Stimulated activated CD4-positive, alpha-beta T cell treated with anti-CD3 and anti-CD28 coated beads, TNF-alpha, amount 100 ng/mL, for 1 hour (primary cell): ENCODE results near the gene BLZF1.
"Not testable (repeated sequence)": the region's sequence is repeated elsewhere in the genome, so short reads cannot be mapped to it uniquely, and the experiment has no call there.

ENCODE experiments used
- DNase-seq, 3 donors: peaks; one replicate each; pipeline ENCODE4 v3.0.0-alpha.2; 2020; ENCODE audit warnings: low read depth in 3 of 3, low spot score in 1 of 3

BLZF1 gene, protein sequence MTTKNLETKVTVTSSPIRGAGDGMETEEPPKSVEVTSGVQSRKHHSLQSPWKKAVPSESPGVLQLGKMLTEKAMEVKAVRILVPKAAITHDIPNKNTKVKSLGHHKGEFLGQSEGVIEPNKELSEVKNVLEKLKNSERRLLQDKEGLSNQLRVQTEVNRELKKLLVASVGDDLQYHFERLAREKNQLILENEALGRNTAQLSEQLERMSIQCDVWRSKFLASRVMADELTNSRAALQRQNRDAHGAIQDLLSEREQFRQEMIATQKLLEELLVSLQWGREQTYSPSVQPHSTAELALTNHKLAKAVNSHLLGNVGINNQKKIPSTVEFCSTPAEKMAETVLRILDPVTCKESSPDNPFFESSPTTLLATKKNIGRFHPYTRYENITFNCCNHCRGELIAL

GRCh38 chr1:169367686-169368405 is at the start of gene BLZF1, which contains the start of gene NME7:
Gene BLZF1 (plus strand): TSS chr1:169368195. CDS start chr1:169369523, 1,328 bp downstream.
Gene NME7 (minus strand): TSS chr1:169367797. CDS start chr1:169367710, 87 bp downstream.
- DNase-seq = peak; percentile 92 to 96 (median 93)

- no peak for DNase-seq
Measured at GRCh38 chr1:169318536-169319244, 49.3 kb upstream of the BLZF1 start.

DNA sequence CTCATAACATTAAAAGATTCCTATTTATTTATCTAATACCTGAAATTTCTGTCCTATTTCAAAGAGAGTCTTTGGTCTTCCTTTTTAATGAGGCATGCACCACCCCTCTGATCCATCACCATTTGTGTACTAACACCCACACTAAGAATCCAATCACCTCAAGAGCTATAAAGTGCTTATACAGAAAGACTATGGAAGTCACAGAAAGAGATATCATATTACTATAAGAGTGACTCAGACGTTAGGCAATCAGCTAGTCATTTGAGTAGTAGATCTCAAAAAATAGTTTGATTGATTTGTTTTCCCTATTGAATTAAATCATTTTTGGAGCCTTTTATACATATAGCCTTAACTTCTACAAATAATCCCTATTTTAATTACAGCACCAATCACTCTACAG is 46.5 kb upstream of the BLZF1 start:
- no peak for DNase-seq

DNA sequence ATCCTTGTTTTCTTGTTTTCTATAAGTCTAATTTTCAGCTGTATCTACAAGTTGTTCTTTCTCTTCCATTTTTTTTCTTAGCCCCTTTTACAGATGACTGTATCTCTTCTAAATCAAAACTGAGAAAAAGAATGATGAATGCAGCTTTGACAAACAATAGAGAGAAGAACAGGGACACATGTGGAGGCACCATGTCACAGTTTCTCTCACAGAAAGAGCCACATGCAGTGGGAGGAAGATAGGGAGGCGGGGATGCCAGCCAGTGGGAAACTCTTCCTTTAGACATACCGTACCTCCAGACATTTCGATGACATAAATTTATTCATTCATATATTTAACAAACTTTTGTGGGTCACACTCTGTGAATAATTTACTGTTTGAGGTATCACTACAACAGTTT is 45.9 kb upstream of the BLZF1 start:
- no peak for DNase-seq

DNA sequence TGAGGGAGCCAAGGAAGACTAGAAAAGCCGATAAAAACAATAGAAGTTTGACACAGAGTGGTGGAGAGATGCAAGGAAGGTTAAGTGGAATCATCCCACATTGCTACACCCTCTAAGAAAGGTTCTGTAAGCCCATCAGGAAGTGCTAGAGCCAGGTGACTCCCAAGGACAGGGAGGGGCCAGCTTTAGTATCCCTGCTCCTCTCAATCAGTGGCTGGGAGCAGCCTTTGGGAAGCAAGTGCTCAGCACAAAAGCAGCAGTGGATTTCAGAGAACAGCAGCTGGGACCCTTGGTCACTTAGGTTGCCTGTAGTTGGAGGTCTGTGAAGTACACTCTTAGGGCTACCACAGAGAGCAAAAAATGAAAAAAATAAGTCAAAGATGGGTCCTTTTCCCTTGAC is 42.9 kb upstream of the BLZF1 start:
- DNase-seq = no peak

GRCh38 chr1:169326261-169326955 is 41.6 kb upstream of the BLZF1 start:
- DNase-seq = no peak

- DNase-seq = no peak
Measured at GRCh38 chr1:169326956-169327268, 41.1 kb upstream of the BLZF1 start.

- DNase-seq = no peak
Measured at GRCh38 chr1:169327875-169328274, 40.1 kb upstream of the BLZF1 start.

DNA sequence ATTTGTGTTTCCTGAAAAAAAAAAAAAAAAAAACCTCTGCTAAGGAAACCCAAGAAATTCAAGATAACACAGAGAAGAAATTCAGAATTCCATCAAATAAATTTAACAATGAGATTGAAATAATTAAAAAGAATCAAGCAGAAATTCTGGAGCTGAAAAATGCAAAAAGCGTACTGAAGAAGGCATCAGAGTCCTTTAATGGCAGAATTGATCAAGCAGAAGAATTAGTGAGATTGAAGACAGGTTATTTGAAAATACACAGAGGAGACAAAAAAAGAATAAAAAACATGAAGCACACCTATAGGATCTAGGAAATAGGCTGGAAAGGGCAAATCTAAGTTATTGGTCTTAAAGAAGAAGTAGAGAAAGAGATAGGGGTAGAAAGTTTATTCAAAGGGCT is 38.6 kb upstream of the BLZF1 start:
- no peak for DNase-seq

- DNase-seq = no peak
Measured at GRCh38 chr1:169330927-169331326, 37.1 kb upstream of the BLZF1 start.

DNA sequence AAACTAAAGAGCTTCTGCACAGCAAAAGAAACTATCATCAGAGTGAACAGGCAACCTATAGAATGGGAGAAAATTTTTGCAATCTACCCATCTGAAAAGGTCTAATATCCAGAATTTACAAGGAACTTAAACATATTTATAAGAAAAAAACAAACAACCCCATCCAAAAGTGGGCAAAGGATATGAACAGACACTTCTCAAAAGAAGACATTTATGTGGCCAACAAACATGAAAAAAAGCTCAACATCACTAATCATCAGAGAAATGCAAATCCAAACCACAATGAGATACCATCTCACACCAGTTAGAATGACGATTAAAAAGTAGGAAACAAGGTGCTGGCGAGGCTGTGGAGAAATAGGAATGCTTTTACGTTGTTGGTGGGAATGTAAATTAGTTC is 33.3 kb upstream of the BLZF1 start:
- not testable (repeated sequence) for DNase-seq

- DNase-seq = not testable (repeated sequence)
Measured at GRCh38 chr1:169336947-169337715, 30.9 kb upstream of the BLZF1 start.

DNA sequence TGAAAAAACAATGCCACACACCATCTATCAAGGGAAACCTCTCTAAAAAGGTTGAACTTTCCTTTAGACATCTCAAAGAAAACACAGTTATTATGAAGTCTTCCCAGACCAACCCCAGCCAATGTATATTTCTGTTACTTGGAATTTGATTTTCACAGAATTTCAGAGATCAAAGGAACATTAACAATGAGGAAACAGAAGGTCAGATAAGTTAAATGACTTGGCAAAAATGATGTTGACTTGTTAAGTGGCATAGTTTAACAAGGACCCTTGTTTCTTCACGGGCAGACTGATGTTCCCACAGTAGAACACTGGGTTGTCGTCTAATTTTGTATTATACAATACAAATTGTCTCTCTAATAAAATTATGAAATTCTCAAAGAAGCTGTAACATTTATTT is 29.4 kb upstream of the BLZF1 start:
- no peak for DNase-seq

DNA sequence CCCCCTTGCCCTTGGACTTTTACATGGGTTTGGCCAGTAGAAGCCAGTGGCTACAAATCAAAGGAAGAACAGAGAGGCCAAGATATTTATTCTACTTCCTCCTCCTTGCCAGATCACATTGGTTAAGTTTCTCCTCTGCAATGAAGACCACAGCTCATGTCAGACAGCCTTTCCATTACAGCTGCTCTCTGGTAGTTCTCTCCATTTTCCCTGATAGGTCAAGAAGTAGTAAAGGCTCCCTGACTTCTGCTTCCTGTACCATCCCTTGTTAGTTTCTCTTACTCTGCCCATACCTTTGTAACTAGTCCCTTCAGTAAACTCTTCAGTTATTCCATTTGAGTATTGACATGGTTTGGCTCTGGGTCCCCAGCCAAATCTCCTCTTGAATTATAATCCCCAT is 28.2 kb upstream of the BLZF1 start:
- no peak for DNase-seq

DNA sequence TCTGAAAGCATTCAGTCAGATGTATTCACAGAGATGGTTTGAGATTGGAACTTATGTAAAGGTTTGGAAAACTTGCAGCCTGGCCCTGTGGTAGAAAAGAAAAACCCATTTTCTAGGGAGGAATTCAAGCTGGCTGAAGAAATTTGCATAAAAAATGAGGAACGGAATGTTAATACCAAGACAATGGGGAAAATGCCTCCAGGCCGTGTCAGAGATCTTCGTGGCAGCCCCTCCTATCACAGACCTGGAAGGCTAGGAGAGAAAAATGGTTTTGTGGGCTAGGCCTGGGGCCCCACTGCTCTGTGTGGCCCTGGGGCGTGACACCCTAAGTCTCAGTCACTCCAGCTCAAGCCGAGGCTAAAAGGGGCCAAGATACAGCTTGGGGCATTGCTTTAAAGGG is 27.1 kb upstream of the BLZF1 start:
- DNase-seq = no peak

DNA sequence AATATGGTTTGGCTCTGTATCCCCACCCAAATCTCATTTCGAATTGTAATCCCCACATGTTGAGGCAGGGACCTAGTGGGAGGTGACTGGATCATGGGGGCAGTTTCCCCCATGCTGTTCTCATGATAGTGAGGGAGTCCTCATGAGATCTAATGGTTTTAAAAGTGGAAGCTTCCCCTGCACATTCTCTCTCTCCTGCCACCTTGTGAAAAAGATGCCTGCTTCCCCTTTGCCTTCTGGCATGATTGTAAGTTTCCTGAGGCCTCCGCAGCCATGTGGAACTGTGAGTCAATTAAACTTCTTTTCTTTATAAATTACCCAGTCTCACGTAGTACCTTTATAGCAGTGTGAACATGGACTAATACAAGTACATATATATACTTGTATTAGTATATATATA is 25.9 kb upstream of the BLZF1 start:
- DNase-seq = not testable (repeated sequence)

DNA sequence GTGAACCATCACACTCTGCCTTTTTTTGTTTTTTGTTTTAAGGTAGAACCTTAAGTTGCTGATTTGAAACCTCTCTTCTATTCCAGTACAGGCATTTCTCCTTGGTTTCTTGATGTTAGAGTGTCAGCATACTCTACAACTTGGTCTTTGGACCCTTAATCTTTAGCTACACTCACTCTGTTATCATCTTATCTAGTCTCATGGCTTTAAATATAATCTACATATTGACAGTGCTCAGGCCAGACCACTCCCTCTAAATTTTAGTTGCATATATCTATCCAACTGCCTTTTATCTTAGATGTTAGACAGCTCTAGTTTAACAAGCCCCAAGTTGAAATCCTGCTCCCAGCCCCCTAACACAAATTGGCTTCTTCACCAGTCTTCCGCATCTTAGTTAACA is 22.5 kb upstream of the BLZF1 start:
- DNase-seq = no peak

DNA sequence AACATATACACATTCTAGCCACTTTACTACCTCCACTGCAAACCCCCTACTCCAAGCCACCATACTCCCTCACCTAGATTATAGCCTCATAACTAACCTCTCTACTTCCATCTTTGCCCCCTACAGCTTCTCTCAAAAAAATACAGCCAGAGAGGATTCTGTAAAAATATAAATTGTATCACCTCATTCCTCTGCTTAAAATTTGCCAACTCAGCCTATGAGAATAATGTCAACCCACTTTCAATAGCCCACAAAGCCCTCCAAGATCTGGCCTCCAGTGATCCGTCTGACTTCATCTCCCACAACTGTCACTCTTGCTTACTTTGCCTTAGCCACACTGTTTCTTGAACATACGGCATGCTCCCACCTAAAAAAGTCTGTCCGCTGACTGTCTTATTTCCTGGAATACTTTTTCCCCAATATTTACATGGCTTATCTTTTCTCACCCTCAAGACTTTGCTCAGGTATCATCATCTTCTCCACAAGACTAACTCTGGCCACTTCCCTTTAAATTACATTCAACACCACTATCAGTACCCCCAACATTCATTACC is 21.9 kb upstream of the BLZF1 start:
- DNase-seq = no peak

DNA sequence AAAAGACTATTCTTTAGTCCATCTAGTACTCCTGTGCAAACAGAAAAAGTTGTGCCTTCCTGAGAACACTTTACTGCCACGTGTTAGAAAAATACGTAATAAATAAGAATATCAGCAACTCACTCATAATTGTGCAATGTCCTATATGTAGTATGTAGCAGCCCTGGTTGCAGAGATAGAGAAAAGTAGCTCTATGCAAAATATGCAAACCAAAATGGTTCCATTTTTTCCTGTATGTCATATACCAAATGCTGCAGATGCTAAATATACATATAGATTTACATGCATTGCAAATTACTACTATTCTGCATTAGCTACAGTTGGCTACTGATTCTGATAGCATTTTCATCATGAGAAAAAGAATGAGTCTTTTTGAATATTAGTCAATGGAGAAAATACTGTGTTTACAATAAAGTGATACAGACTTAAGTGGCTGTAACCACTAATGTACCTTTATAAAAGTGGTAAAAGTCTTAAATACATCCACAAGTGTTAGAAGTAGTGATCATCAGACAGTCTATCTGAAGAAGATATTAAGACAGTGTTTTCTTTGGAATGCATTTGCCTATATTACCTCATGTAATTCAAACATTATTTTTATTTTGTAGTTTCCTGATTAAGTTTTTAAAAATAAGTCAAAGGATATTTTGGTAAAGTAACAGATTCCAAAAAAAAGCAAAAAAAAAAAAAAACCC is 20.2 kb upstream of the BLZF1 start:
- no peak for DNase-seq
